Stomach (tissue), 4 donors: ENCODE measurements around the gene DYNC1H1.

Source experiments
- EP300 ChIP-seq: sonication (generic); formaldehyde crosslinking; IDR thresholded peaks from one replicate; pipeline ENCODE4 v1.6.1; 2017; ENCODE audit warnings: antibody characterized with exemption
- POLR2A ChIP-seq, 4 donors: fragments of 450-650 bp; IDR thresholded peaks; one replicate each; pipeline ENCODE4 v1.6.1; 2016; ENCODE audit warnings: antibody characterized with exemption in 4 of 4, control low read depth in 2 of 4, mild to moderate bottlenecking in 1 of 4, moderate library complexity in 1 of 4

- TF ChIP-seq POLR2A (IDR thresholded peaks at IDR 0.05) (no peak), EP300 (no peak)
These were observed 21.6 kb downstream of the DYNC1H1 start for GRCh38 chr14:101985957-101986356.
